ENCODE measurements around the gene RORB. TPM values are rescaled to one million over a fixed set of nuclear protein-coding genes. Genes with fewer than 3 reads are reported as not detected.

RORB gene
- total RNA-seq, 2 donors from 2014 or later: 0.78 to 1.3 TPM

DNA sequence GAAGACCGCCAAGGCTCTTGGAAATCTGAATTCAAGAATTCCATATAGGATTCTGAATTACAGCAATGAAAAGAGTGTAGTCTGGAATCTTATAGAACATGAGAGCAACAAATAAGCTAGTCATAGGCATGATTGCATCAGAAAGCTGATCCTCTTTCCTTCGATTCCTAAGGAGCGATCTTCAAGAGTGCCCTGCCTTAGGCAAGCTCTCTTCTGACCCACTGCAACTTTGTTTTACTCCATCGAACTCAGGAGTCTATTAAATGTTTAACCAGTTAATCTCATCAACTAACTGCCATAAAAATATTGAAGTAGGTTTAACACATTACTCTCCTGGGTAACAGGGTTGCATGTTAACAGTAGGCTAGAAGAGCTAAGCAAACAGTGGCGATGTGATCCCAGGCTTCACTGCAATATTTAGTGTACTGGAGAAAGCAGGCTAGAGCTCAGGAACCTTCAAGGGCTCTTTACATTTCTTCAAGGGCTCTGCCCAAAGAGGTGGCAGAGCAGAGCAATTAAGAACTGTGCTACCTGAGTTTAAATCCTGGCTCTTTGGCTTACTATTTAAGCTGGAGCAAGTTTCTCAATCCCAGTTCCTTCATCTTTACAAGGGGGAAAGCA lies 146.3 kb downstream of the RORB start:
- 57 to 61% methylated on average over 5 of the region's 5 CpGs for WGBS, 2 donors
- Histone ChIP-seq H3K4me1 (no peaks in the 10 kb centered on the region), H3K36me3 (replicated peaks in 1 of 2; ENCODE audit: insufficient read depth in 1 of 2, low read depth in 2 of 2) (no peaks in the 10 kb centered on the region), H3K4me3 (no peak overlapping the region), H3K9me3 (no peaks in the 10 kb centered on the region), H3K27me3 (no peaks in the 10 kb centered on the region), H3K27ac (no peak overlapping the region)
- ATAC-seq (no peak), DNase-seq (no peak)
- intact Hi-C loops (cut with DNase I): no loop called here
- TF ChIP-seq, protein P1, sequence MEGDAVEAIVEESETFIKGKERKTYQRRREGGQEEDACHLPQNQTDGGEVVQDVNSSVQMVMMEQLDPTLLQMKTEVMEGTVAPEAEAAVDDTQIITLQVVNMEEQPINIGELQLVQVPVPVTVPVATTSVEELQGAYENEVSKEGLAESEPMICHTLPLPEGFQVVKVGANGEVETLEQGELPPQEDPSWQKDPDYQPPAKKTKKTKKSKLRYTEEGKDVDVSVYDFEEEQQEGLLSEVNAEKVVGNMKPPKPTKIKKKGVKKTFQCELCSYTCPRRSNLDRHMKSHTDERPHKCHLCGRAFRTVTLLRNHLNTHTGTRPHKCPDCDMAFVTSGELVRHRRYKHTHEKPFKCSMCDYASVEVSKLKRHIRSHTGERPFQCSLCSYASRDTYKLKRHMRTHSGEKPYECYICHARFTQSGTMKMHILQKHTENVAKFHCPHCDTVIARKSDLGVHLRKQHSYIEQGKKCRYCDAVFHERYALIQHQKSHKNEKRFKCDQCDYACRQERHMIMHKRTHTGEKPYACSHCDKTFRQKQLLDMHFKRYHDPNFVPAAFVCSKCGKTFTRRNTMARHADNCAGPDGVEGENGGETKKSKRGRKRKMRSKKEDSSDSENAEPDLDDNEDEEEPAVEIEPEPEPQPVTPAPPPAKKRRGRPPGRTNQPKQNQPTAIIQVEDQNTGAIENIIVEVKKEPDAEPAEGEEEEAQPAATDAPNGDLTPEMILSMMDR (IDR thresholded peaks at IDR 0.05): no peak
- TF ChIP-seq POLR2A (IDR thresholded peaks at IDR 0.05): no peak

DNA sequence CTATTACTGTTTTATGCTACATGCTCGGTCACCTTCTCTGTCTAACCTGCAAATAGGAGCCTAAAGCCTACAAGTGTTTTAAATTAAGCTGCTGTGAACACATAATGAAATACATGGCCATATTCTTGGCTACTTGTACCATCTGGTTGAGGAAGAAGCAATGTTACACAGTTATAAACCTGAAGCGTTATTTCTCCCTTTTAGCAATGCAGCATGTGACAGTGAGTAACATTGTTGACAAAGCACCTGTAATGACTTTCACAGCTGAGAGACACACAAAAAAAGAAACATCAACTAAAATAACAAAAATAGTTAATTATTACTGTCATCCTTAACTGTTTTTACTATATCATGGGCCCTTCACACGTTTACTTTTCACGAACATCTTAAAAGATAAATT lies 146.9 kb downstream of the RORB start:
- intact Hi-C loops (cut with DNase I): no loop called here
- no peak overlapping the region for H3K27ac ChIP-seq
- TF ChIP-seq, protein P1 (IDR thresholded peaks at IDR 0.05): no peak
- TF ChIP-seq POLR2A (IDR thresholded peaks at IDR 0.05): no peak
- no peak for DNase-seq
- 27 to 32% methylated on average over 4 of the region's 4 CpGs for WGBS, 2 donors
- H3K9me3 ChIP-seq: no peaks in the 10 kb centered on the region
- H3K27me3 ChIP-seq: no peaks in the 10 kb centered on the region
- no peak overlapping the region for H3K4me3 ChIP-seq
- no peak for ATAC-seq
- no peaks in the 10 kb centered on the region for H3K4me1 ChIP-seq
- H3K36me3 ChIP-seq (replicated peaks in 1 of 2; ENCODE audit: insufficient read depth in 1 of 2, low read depth in 2 of 2): no peaks in the 10 kb centered on the region

DNA sequence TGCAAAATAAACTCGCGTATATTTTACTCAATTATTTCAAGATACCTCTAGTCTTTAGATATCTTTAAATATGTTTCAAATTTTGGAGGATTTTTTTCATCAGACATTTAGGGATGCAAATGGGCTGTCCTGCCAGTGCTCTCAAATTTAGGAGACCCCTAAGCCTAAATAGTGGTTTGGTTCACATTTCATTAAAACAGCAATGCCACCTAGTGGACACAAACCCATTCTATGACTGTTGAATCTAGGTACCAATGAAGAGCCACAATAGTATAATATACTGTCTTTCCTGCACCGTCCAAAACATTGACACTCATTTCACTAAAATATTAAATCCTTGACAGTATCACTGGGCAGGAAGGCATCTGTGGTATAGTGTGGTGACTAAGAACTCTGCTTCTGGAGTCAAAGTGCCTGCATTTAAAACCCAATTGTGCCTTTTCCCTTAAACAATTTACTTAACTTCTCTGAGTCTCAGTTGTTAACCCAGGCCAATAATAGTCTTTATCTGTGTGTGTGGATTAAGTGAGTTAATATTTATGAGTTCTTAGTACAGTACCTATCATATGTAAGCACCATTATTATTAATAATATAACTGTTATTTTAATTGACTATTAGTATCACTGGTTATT lies 148.0 kb downstream of the RORB start:
- intact Hi-C loops (cut with DNase I): no loop called here
- no peak for DNase-seq
- Histone ChIP-seq H3K27ac (no peak overlapping the region), H3K27me3 (no peaks in the 10 kb centered on the region), H3K36me3 (replicated peaks in 1 of 2; ENCODE audit: insufficient read depth in 1 of 2, low read depth in 2 of 2) (no peaks in the 10 kb centered on the region), H3K4me1 (no peaks in the 10 kb centered on the region), H3K9me3 (no peaks in the 10 kb centered on the region), H3K4me3 (no peak overlapping the region)
- WGBS, 2 donors: 54 to 62% methylated on average over 3 of the region's 3 CpGs
- TF ChIP-seq, protein P1 (IDR thresholded peaks at IDR 0.05): peak in 5 of 7 experiments; percentile 17 to 26 (median 21)
- no peak for TF ChIP-seq POLR2A (IDR thresholded peaks at IDR 0.05)
- ATAC-seq: no peak

DNA sequence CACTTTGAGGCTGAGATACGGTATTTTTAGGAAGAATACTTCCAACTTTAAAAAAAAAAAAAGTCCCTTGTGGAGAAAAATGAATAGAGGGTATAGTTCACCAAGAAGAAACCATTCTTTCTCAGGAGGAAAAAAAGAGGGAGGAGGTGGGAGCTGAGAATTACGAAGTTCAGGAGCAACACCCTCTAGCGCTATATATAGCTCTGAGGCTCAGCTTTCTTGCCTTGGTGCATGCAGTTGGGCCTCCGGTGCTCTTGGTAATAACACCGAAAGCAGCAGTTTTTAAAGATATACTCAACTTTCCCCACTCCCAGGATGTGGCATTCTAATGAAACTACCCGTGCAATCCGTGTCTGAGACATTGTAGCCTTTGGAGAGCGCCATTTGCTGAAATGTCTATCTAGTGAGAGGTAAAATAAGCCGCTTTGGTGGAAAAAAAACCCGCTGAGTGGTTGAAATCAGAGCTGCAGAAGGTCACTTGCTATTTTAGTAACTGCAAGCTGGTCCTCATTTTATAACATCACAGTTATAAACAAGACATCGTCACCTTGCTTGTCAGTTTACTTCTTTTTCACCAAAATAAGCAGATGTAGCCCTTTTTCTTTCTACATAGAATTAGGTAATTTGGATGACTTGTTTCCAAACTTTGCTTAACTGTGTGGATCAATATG lies 156.4 kb downstream of the RORB start:
- H3K27me3 ChIP-seq: no peaks in the 10 kb centered on the region
- no peaks in the 10 kb centered on the region for H3K36me3 ChIP-seq (replicated peaks in 1 of 2; ENCODE audit: insufficient read depth in 1 of 2, low read depth in 2 of 2)
- DNase-seq: no peak
- H3K27ac ChIP-seq: no peak overlapping the region
- intact Hi-C loops (cut with DNase I): no loop called here
- ATAC-seq: no peak
- no peaks in the 10 kb centered on the region for H3K9me3 ChIP-seq
- TF ChIP-seq, protein P1 (IDR thresholded peaks at IDR 0.05): no peak
- no peak for TF ChIP-seq POLR2A (IDR thresholded peaks at IDR 0.05)
- no peak overlapping the region for H3K4me3 ChIP-seq
- H3K4me1 ChIP-seq: no peaks in the 10 kb centered on the region
- 48 to 53% methylated on average over 11 of the region's 11 CpGs for WGBS, 2 donors

Measured in body of pancreas (tissue), 4 donors.